Fibroblast of the conjunctiva (primary cell): ENCODE measurements around the gene ERMN.
"Not testable (repeated sequence)": the region's sequence is repeated elsewhere in the genome, so short reads cannot be mapped to it uniquely, and the experiment has no call there.

Experiments
- DNase-seq: peaks from one replicate; pipeline ENCODE4 v3.0.0-alpha.2; 2010; ENCODE audit warnings: low read depth

The ERMN gene

DNA sequence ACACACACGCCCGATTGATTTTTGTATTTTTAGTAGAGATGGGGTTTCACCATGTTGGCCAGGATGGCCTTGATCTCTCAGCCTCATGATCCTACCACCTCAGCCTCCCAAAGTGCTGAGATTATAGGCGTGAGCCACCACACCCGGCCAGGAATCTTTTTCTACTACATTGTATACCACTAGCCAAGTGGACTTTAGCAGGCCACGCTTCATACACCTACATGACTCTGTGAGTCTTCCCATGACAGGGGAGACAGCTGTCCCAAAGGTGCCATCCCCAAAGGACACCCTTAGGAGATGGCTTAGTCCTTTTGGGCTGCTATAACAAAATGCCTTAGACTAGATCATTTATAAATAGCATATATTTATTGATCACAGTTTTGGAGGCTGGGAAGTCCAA lies 32.8 kb downstream of the ERMN start:
- no peak for DNase-seq

DNA sequence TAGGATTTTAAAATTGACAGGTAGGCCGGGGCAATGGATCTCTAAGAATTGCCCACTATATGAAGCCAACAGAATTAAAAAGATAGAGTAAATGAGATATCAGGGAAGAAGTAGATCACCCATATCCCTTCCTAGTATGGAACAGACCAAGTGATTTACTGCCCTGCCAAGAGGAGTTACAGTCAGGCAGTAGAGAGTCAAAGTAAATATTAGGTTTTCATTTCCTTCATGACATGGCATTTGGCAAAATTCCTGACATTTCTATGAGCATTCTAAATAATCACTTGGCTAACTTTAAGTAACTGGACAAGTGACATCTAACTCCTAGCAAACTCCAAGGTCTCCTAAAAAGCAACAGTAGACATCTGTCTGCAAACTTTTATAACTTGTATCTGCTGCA lies 34.6 kb downstream of the ERMN start:
- DNase-seq = no peak

DNA sequence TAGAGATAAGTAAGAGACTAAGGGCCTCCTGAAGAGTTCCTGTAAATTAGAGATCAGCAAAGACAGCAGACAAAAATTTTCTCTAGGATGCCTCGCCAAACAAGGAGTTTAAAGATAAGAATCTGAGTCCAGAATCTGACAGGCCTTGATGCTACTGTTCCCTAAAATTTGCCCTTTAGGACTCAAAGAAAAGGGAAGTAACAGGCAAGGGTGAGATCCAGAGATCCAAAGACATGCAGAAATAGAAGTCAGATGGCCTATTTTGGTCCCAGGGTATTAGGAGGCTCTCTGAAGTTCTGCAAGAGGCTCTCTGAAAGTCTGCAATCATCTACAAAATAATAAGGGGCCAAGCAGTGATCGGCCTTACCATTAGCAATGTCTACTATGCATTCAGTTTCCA lies 35.1 kb downstream of the ERMN start:
- no peak for DNase-seq

DNA sequence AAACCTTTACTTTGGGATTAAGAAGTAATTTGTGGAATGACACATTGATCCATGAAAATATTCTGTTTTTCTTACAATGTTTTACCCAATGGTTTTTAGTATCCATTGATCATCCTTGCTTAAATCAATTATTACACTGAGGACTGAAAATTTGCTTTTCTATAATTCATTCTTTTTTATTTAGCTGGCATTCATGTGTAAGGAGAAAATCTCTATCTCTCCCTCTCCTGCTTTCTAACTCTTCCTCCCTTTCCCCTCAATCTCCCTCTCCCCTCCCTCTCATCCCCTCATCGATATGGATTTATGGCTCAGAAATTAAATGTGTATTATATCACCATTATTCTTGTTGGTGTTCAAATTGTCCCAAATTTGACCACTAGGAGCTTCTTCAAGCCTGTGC lies 38.5 kb downstream of the ERMN start:
- no peak for DNase-seq

DNA sequence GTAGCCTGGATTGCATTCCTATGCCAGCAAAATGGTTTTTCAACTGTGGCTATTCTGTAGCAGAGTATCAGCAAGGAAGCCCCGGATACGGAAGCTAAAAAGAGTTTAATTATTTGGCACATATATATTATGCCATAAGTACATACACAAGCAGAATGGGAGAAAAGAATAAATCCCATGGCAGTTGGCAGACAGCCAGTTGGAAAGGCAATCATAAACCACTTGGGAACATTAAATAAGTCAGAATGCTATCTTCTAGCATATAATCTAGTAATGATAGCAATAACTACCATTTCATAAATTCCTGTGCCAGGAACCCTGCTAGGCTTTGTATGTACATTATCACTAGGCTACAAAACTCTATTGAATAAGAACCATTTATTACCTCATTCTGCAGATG lies 42.2 kb downstream of the ERMN start:
- DNase-seq = no peak

DNA sequence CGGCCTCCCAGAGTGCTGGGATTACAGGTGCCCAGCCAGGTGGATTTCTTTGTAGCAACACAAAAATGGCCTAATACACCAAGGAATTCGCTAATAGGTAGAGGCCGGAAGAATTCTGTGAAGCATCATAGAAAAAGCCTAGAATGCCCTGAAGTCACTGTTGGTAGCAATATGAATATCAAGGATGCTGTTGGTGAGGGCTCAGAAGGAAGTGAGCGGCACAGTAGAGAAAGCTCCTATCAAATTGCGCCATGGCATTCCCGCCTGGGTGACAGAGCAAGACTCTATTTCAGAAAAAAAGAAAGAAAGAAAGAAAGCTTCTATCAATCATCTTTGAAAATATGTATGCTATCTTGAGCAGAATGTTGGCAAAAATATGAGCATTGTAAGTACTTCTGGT lies 44.3 kb downstream of the ERMN start:
- DNase-seq = no peak

DNA sequence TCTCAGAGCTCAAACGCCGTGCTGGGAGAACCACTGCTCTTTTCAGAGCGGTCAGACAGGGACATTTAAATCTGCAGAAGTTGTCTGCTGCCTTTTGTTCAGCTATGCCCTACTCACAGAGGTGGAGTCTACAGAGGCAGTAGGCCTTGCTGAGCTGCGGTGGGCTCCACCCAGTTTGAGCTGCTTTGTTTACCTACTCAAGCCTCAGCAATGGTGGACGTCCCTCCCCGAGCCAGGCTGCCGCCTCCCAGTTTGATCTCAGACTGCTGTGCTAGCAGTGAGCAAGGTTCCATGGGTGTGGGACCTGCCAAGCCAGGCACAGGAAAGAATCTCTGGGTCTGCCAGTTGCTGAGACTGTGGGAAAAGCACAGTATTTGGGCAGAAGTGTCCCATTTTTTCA lies 46.3 kb downstream of the ERMN start:
- DNase-seq = not testable (repeated sequence)

DNA sequence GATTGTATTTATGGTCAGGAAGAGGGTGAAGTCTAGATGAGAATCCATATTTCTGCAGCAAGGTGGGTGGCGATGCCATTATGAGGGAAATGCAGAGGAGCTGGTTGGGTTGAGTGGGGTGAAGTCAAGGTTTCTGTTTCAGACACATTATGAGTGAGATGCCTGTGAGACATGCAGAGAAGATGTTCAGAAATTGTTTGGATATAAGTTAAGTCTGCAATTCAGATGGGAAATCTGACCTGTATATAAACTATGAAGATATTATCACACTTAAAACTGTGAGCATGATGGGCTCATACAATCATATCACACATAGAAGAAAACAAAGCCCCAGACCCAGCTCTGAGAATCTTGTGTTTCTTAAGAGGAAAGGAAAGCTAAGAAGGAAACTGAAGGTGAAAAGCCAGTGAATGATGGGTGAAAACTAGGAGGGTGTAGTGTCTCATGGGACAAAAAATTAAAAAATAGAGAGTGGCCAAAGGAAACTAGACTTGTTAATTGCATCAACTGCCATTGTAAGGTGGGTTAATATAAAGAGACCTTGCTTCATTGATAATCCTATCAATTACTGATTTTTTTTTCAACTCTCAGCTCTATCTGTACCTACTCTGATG lies 53.9 kb downstream of the ERMN start:
- DNase-seq = no peak

DNA sequence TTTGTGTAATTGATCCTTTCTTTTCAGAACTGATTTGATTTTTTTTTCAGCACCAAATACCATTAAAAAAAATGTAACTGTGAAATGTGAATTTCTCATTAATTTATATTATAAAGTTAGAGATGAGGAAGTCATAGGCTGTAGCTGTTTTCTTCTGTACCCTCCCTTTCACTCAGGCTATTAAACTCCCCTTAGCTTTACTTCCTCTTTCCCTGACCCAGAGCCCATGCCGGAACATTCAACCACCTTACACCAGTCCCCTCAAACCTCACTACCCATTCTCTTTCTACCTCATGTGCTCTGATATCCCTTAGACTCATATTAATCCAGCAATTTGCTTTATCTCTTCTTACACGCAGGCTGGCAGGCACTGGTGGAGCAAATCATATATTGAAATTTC lies 55.7 kb downstream of the ERMN start:
- no peak for DNase-seq

DNA sequence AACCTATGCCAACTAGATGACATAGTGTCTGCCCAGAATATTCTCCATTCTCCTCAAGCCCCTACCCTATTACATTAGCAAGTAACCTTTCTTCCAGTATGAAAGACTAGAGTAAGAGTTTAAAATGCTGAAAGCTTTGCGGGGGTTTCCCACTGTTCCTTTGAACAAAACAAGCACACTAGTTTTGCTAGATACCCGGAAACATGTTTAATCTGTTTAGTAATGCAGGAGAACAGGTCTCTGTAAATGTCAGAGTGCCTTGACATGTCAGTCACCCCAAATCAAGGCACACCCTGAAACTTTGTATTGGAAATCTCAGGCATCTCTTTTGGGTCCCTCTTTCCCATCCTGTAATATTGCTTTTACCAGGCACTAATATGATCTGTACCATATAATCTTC lies 56.6 kb downstream of the ERMN start:
- DNase-seq = no peak
